RCC 7860 (cell line): Measurements from ENCODE around the gene NPM1.
"Not testable (repeated sequence)": the region's sequence is repeated elsewhere in the genome, so short reads cannot be mapped to it uniquely, and the experiment has no call there.

Experiments
- DNase-seq: peaks from one replicate; pipeline ENCODE4 v3.0.0-alpha.2; 2015; ENCODE audit warnings: low spot score
- FAIRE-seq: peaks from 2 replicates; lab custom pipeline; 2012; peaks lifted over from hg19 to GRCh38; lab: Jason Lieb, UNC

Gene NPM1

GRCh38 chr5:171410181-171410580 is 22.5 kb downstream of the NPM1 start:
- DNase-seq (no peak), FAIRE-seq (no peak)

GRCh38 chr5:171412186-171412585 is 24.5 kb downstream of the NPM1 start:
- FAIRE-seq (no peak), DNase-seq (no peak)

- FAIRE-seq (no peak), DNase-seq (no peak)
These were observed 25.7 kb downstream of the NPM1 start for GRCh38 chr5:171413153-171413910.

GRCh38 chr5:171413993-171414392 is 26.3 kb downstream of the NPM1 start:
- not testable (repeated sequence) for FAIRE-seq, DNase-seq

GRCh38 chr5:171415115-171415730 is 27.6 kb downstream of the NPM1 start:
- FAIRE-seq (no peak), DNase-seq (peak; percentile 14)

GRCh38 chr5:171416160-171417049 is 28.8 kb downstream of the NPM1 start:
- FAIRE-seq (no peak), DNase-seq (no peak)

GRCh38 chr5:171418316-171418981 is 30.8 kb downstream of the NPM1 start:
- no peak for FAIRE-seq
- peak; percentile 47 for DNase-seq

- no peak for DNase-seq
- no peak for FAIRE-seq
These were observed 31.5 kb downstream of the NPM1 start, which contains the start of gene FGF18 for GRCh38 chr5:171418982-171419687. Gene FGF18, plus strand, starts transcription at chr5:171419647. Its CDS starts 553 bp downstream, at chr5:171420200.

- DNase-seq (no peak), FAIRE-seq (no peak)
These were observed 32.2 kb downstream of the NPM1 start for GRCh38 chr5:171419688-171420430.

- DNase-seq (no peak), FAIRE-seq (no peak)
These were observed 33.0 kb downstream of the NPM1 start for GRCh38 chr5:171420431-171421241.

GRCh38 chr5:171421331-171422262 is 33.9 kb downstream of the NPM1 start:
- FAIRE-seq: no peak
- DNase-seq: no peak

GRCh38 chr5:171422495-171422894 is 34.8 kb downstream of the NPM1 start:
- DNase-seq (no peak), FAIRE-seq (no peak)

- FAIRE-seq: no peak
- peak; percentile 40 for DNase-seq
These were observed 35.4 kb downstream of the NPM1 start for GRCh38 chr5:171422902-171423663.

- FAIRE-seq (no peak), DNase-seq (no peak)
These were observed 37.1 kb downstream of the NPM1 start for GRCh38 chr5:171424726-171425125.

- no peak for DNase-seq
- FAIRE-seq: no peak
These were observed 38.1 kb downstream of the NPM1 start for GRCh38 chr5:171425596-171426244.

GRCh38 chr5:171426266-171426665 is 38.6 kb downstream of the NPM1 start:
- DNase-seq (no peak), FAIRE-seq (no peak)
